PC-9 (cell line): Measurements from ENCODE around the gene DAPK1. TPM values are rescaled to one million over a fixed set of nuclear protein-coding genes. Genes with fewer than 3 reads are reported as not detected.

Experiments
- BruUV-seq: library from RNA; stranded (reverse); fragments of 400-500 nt; replicated peaks from 2 replicates; lab custom pipeline; 2021; lab: Mats Ljungman, UMichigan
- CTCF ChIA-PET: fragments of 300-600 bp; sonication (Branson Sonifier 250); formaldehyde crosslinking; loops from one replicate; lab custom pipeline; 2022; ENCODE audit warnings: antibody characterized with exemption; lab: Charles Lee
- POLR2A ChIA-PET: fragments of 300-600 bp; sonication (Branson Sonifier 250); formaldehyde crosslinking; loops from one replicate; lab custom pipeline; 2022; ENCODE audit warnings: antibody characterized with exemption; ENCODE audit not compliant: unreplicated experiment; lab: Charles Lee
- DNase-seq, 2 experiments: peaks; one replicate each; pipeline versions ENCODE4 v3.0.0 to v3.0.0-alpha.2; 2015 to 2022; ENCODE audit warnings: mixed read lengths in 1 of 2
- H2AFZ ChIP-seq: fragments of 200-600 bp; sonication (generic); 2 replicates; pipeline ENCODE4 v1.8.1; 2017; ENCODE audit warnings: antibody characterized with exemption
- H3F3A ChIP-seq: fragments of 200-600 bp; sonication (generic); 2 replicates; pipeline ENCODE4 v1.8.1; 2017; ENCODE audit warnings: antibody characterized with exemption, mild to moderate bottlenecking, low read depth; ENCODE audit not compliant: insufficient read depth
- H3K27ac ChIP-seq: fragments of 200-600 bp; sonication (generic); 2 replicates; pipeline ENCODE4 v1.6.1; 2016; ENCODE audit warnings: mixed run types
- H3K27me3 ChIP-seq: fragments of 200-600 bp; sonication (generic); 2 replicates; pipeline ENCODE4 v1.6.1; 2016; ENCODE audit warnings: low read depth, mixed run types; ENCODE audit not compliant: insufficient read depth
- H3K36me3 ChIP-seq: fragments of 200-600 bp; sonication (generic); 2 replicates; pipeline ENCODE4 v1.6.1; 2016; ENCODE audit warnings: low read depth, mixed run types
- H3K4me1 ChIP-seq: fragments of 200-600 bp; sonication (generic); replicated peaks from 2 replicates; pipeline ENCODE4 v1.6.1; 2016; ENCODE audit warnings: mixed run types; ENCODE audit not compliant: insufficient read depth
- H3K4me2 ChIP-seq: fragments of 200-600 bp; sonication (generic); 2 replicates; pipeline ENCODE4 v1.6.1; 2017; ENCODE audit warnings: mixed run types
- H3K4me3 ChIP-seq: fragments of 200-600 bp; sonication (generic); 2 replicates; pipeline ENCODE4 v1.6.1; 2016; ENCODE audit warnings: mixed run types
- H3K79me2 ChIP-seq: fragments of 200-600 bp; sonication (generic); 2 replicates; pipeline ENCODE4 v1.6.1; 2017; ENCODE audit warnings: low read depth, mixed run types
- H3K9me2 ChIP-seq: fragments of 200-600 bp; sonication (generic); 2 replicates; pipeline ENCODE4 v1.8.1; 2017; ENCODE audit warnings: mild to moderate bottlenecking; ENCODE audit not compliant: insufficient read depth
- H3K9me3 ChIP-seq: fragments of 200-600 bp; sonication (generic); 2 replicates; pipeline ENCODE4 v1.8.1; 2016; ENCODE audit warnings: low read depth; ENCODE audit not compliant: insufficient read depth
- H4K20me1 ChIP-seq: fragments of 200-600 bp; sonication (generic); 2 replicates; pipeline ENCODE4 v1.8.1; 2017; ENCODE audit not compliant: insufficient read depth
- CTCF ChIP-seq: fragments of 200-600 bp; sonication (generic); conservative IDR thresholded peaks from 2 replicates; pipeline ENCODE4 v1.6.1; 2017; ENCODE audit warnings: mixed run types, antibody characterized with exemption, mild to moderate bottlenecking, moderate library complexity
- EZH2 ChIP-seq: fragments of 200-600 bp; sonication (generic); IDR thresholded peaks from 2 replicates; pipeline ENCODE4 v1.8.0; 2017; ENCODE audit warnings: antibody characterized with exemption, low read depth
- intact Hi-C: fragments of 100-400 bp; cut with micrococcal nuclease; formaldehyde crosslinking; loops from one replicate; pipeline ENCODE4 v1.10.0; 2022; ENCODE audit not compliant: unreplicated experiment
- total RNA-seq: library from RNA; stranded (reverse); gene quantifications from 2 replicates; pipeline ENCODE4 v1.2.3, GENCODE V29; 2021

DAPK1 gene
- total RNA-seq, 1 experiment from 2014 or later, result 100 TPM

GRCh38 chr9:87708546-87708945 is 210.9 kb downstream of the DAPK1 start:
- Histone ChIP-seq H3K9me3 (no peaks in the 10 kb centered on the region), H3K4me2 (no peak overlapping the region), H3K27me3 (no peaks in the 10 kb centered on the region), H3K36me3 (no peaks in the 10 kb centered on the region; the same call in 1 of the 2 replicates), H2AFZ (no peak overlapping the region), H3K79me2 (no peaks in the 10 kb centered on the region), H3K4me1 (peaks cover 29% of the 10 kb centered on the region), H3K27ac (no peak overlapping the region), H3K9me2 (no peaks in the 10 kb centered on the region), H3F3A (peaks cover 25% of the 10 kb centered on the region; the same call in 1 of the 2 replicates), H4K20me1 (no peaks in the 10 kb centered on the region), H3K4me3 (no peak overlapping the region)
- BruUV-seq, result no TSS peak
- no peak for TF ChIP-seq EZH2
- TF ChIP-seq CTCF, result no peak
- ChIA-PET POLR2A (no interaction called here), CTCF (no interaction called here)
- intact Hi-C loops, result no loop called here
- no peak for DNase-seq

GRCh38 chr9:87708986-87709728 is 211.5 kb downstream of the DAPK1 start:
- Histone ChIP-seq H3K4me1 (peaks cover 29% of the 10 kb centered on the region), H3K9me2 (no peaks in the 10 kb centered on the region), H3K27me3 (no peaks in the 10 kb centered on the region), H2AFZ (no peak overlapping the region), H3K9me3 (no peaks in the 10 kb centered on the region), H3F3A (peaks cover 30% of the 10 kb centered on the region; the same call in 1 of the 2 replicates), H3K36me3 (no peaks in the 10 kb centered on the region; the same call in 1 of the 2 replicates), H3K79me2 (no peaks in the 10 kb centered on the region), H3K4me2 (no peak overlapping the region), H3K4me3 (no peak overlapping the region), H3K27ac (no peak overlapping the region), H4K20me1 (no peaks in the 10 kb centered on the region)
- DNase-seq, result no peak
- intact Hi-C loops, result no loop called here
- CTCF ChIA-PET, result interaction anchor here (1.1 kb wide), 1 partner anchor 103 kb away, joined by 4 read pairs; no protein-coding TSS in a partner anchor
- no TSS peak for BruUV-seq
- POLR2A ChIA-PET, result interaction anchor here (0.6 to 0.7 kb wide), 2 partner anchors 86 to 324 kb away, joined by 5 to 33 read pairs; no protein-coding TSS in a partner anchor
- TF ChIP-seq CTCF, result no peak
- no peak for TF ChIP-seq EZH2

GRCh38 chr9:87710443-87710842 is 212.8 kb downstream of the DAPK1 start:
- no peaks in the 10 kb centered on the region for H3K9me3 ChIP-seq
- H4K20me1 ChIP-seq, result no peaks in the 10 kb centered on the region
- TF ChIP-seq CTCF, result no peak
- no peak for TF ChIP-seq EZH2
- no peaks in the 10 kb centered on the region for H3K36me3 ChIP-seq
- H3K4me1 ChIP-seq, result peaks cover 34% of the 10 kb centered on the region
- no peak overlapping the region for H2AFZ ChIP-seq
- POLR2A ChIA-PET, result no interaction called here
- no TSS peak for BruUV-seq
- intact Hi-C loops, result no loop called here
- H3K4me3 ChIP-seq, result no peak overlapping the region
- H3K4me2 ChIP-seq, result no peak overlapping the region
- CTCF ChIA-PET, result interaction anchor here (1.1 kb wide), 1 partner anchor 102 kb away, joined by 4 read pairs; no protein-coding TSS in a partner anchor
- peaks cover 25% of the 10 kb centered on the region; the same call in 1 of the 2 replicates for H3F3A ChIP-seq
- DNase-seq, result no peak
- H3K79me2 ChIP-seq, result no peaks in the 10 kb centered on the region
- no peaks in the 10 kb centered on the region for H3K9me2 ChIP-seq
- H3K27ac ChIP-seq, result no peak overlapping the region
- H3K27me3 ChIP-seq, result no peaks in the 10 kb centered on the region
